Cardiac fibroblast (primary cell): Measurements from ENCODE around the gene TRAP1.

Experiments used
- DNase-seq, 2 donors: peaks; one replicate each; pipeline versions ENCODE4 v3.0.0 to v3.0.0-alpha.2; 2010; ENCODE audit warnings: low read depth in 2 of 2
- H3K4me3 ChIP-seq, 2 donors: replicated peaks in 1 of 2; 1 replicate in 1 of 2; 2 replicates in 1 of 2; pipeline ENCODE4 v1.5.1; 2011; ENCODE audit warnings: low read depth in 2 of 2, low read length in 2 of 2, mild to moderate bottlenecking in 2 of 2, moderate library complexity in 1 of 2
- CTCF ChIP-seq: IDR thresholded peaks from one replicate; pipeline ENCODE4 v1.5.1; 2011; ENCODE audit warnings: low read depth, mild to moderate bottlenecking, low read length, inconsistent platforms

The TRAP1 gene

GRCh38 chr16:3652373-3653195, 64.7 kb downstream of the TRAP1 start:
- no peak for TF ChIP-seq CTCF
- H3K4me3 ChIP-seq = no peak overlapping the region
- DNase-seq = no peak

- TF ChIP-seq CTCF = no peak
- DNase-seq = no peak
- no peak overlapping the region for H3K4me3 ChIP-seq
These were observed 65.6 kb downstream of the TRAP1 start for GRCh38 chr16:3651461-3652372.

GRCh38 chr16:3650631-3651265, 66.6 kb downstream of the TRAP1 start:
- DNase-seq = no peak
- no peak for TF ChIP-seq CTCF
- H3K4me3 ChIP-seq = no peak overlapping the region

GRCh38 chr16:3646348-3646920, 70.9 kb downstream of the TRAP1 start:
- no peak overlapping the region for H3K4me3 ChIP-seq
- no peak for TF ChIP-seq CTCF
- DNase-seq = no peak

GRCh38 chr16:3645504-3646347, 71.6 kb downstream of the TRAP1 start:
- TF ChIP-seq CTCF = no peak
- DNase-seq = peak in 1 of 2 donors; percentile 10
- no peak overlapping the region for H3K4me3 ChIP-seq
